Central memory CD4-positive, alpha-beta T cell (primary cell): ENCODE measurements around the gene MRPL23.

ENCODE experiments used
- DNase-seq: peaks from one replicate; pipeline ENCODE4 v3.0.0; 2022
- total RNA-seq, 3 experiments: gene quantifications; one replicate each; lab custom pipeline; 2026; lab: John Stamatoyannopoulos, UW

Gene MRPL23
- total RNA-seq, result 12.5 to 51.1 (median 18.8) reads per million in 3 experiments

- DNase-seq, result no peak
Measured at GRCh38 chr11:1946812-1947484, at the start of gene MRPL23. MRPL23 (plus strand) TSS chr11:1947332; CDS start chr11:1947363, 31 bp downstream.

- DNase-seq, result no peak
Measured at GRCh38 chr11:1899090-1899489, 48.0 kb upstream of the MRPL23 start.

- no peak for DNase-seq
Measured at GRCh38 chr11:1899686-1900085, 47.4 kb upstream of the MRPL23 start.

GRCh38 chr11:1906181-1906580, 41.0 kb upstream of the MRPL23 start:
- DNase-seq, result no peak

- no peak for DNase-seq
Measured at GRCh38 chr11:1906611-1907423, 40.3 kb upstream of the MRPL23 start.

GRCh38 chr11:1908618-1909017, 38.5 kb upstream of the MRPL23 start:
- no peak for DNase-seq

- no peak for DNase-seq
Measured at GRCh38 chr11:1909524-1909923, 37.6 kb upstream of the MRPL23 start.

GRCh38 chr11:1912289-1912878, 34.7 kb upstream of the MRPL23 start:
- no peak for DNase-seq

GRCh38 chr11:1913271-1914060, 33.7 kb upstream of the MRPL23 start:
- DNase-seq, result no peak

- no peak for DNase-seq
Measured at GRCh38 chr11:1915795-1916131, 31.4 kb upstream of the MRPL23 start.

GRCh38 chr11:1916132-1916985, 30.8 kb upstream of the MRPL23 start:
- DNase-seq, result no peak

GRCh38 chr11:1916986-1917522, 30.1 kb upstream of the MRPL23 start:
- DNase-seq, result no peak

- no peak for DNase-seq
Measured at GRCh38 chr11:1917523-1918435, 29.4 kb upstream of the MRPL23 start.

- no peak for DNase-seq
Measured at GRCh38 chr11:1918436-1919315, 28.5 kb upstream of the MRPL23 start.

GRCh38 chr11:1919391-1920127, 27.6 kb upstream of the MRPL23 start, which contains the start of gene TNNT3:
TNNT3 (plus strand) TSS chr11:1919703; CDS start chr11:1922875, 3,172 bp downstream.
- DNase-seq, result no peak

- no peak for DNase-seq
Measured at GRCh38 chr11:1920128-1920908, 26.8 kb upstream of the MRPL23 start.

GRCh38 chr11:1920909-1921573, 26.1 kb upstream of the MRPL23 start:
- DNase-seq, result no peak
